Tibial artery (tissue), 4 donors: ENCODE measurements around the gene SHD.

Experiments
- DNase-seq, 2 donors: peaks; one replicate each; pipeline ENCODE4 v3.0.0-alpha.2; 2019
- H3K27ac ChIP-seq, 2 donors: fragments of 200-600 bp; sonication (generic) in 1 of 2; 1 replicate in 1 of 2; 2 replicates in 1 of 2; pipeline ENCODE4 v1.5.1; 2018 to 2019; ENCODE audit warnings: mild to moderate bottlenecking in 1 of 2
- H3K27me3 ChIP-seq, 2 donors: fragments of 200-600 bp; sonication (generic) in 1 of 2; one replicate each; pipeline versions ENCODE4 v1.5.1 to v1.6.0; 2016 to 2019
- H3K36me3 ChIP-seq, 3 donors: fragments of 200-600 bp; sonication (generic) in 2 of 3; one replicate each; pipeline ENCODE4 v1.5.1; 2016 to 2019; ENCODE audit warnings: mild to moderate bottlenecking in 2 of 3
- H3K4me1 ChIP-seq, 4 donors: fragments of 200-600 bp; sonication (generic) in 2 of 4; 1 replicate in 3 of 4; 2 replicates in 1 of 4; pipeline ENCODE4 v1.5.1; 2016 to 2019
- H3K4me3 ChIP-seq, 2 donors: fragments of 200-600 bp; sonication (generic) in 1 of 2; 1 replicate in 1 of 2; 2 replicates in 1 of 2; pipeline ENCODE4 v1.5.1; 2018 to 2019; ENCODE audit warnings: mild to moderate bottlenecking in 2 of 2
- H3K9me3 ChIP-seq, 3 donors: fragments of 200-600 bp; sonication (generic) in 1 of 3; one replicate each; pipeline ENCODE4 v1.5.1; 2016 to 2019
- intact Hi-C: fragments of 100-400 bp; cut with DNase I; formaldehyde crosslinking; loops from one replicate; pipeline ENCODE4 v1.15.0; 2023; ENCODE audit warnings: low total_unique reads
- TF ChIP-seq, protein P1 (sequence below), 2 experiments: fragments of 200-600 bp in 1 of 2; fragments of 450-650 bp in 1 of 2; IDR thresholded peaks; one replicate each; pipeline ENCODE4 v1.5.1; 2017 to 2019; ENCODE audit warnings: antibody characterized with exemption in 2 of 2, mild to moderate bottlenecking in 1 of 2, moderate library complexity in 1 of 2

The SHD gene

DNA sequence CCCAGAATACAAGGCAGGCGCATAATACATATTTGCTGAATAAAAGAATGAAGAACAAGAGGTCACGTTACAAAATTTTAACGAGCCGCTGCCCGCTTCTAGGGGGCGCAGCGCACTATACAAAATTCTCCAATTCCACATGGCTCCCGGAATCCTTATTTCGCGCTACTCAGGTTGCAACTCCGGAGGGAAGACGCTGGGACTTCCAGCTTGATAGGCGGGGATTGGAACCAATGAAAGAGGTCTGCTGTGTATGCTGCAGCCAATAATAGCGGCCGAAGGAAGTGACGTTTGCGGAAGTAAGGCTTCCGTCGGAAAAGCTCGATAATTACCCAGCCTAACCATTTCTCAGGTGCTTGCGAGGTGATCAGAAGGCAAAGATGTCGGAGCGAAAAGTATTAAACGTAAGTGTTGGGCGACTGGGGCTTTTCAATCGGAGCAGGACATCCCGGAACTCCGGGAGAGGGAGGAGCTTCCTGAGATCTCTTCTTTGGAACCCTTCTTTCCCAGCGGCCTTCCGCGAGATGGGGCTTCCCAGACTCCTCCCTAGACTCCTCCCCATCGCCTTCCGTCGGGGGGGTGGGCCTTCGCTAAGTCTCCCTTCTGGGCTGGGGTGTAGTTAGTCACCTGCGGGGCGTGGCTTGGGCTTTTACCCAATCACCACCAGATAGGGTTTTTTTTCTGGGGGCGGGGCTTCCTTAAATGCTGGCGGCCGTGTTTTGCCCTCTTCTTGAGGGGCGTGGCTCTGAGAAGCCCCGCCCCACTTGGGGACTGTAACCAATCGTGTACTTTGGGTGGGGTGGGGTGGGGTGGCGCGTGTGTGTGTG is 32.1 kb upstream of the SHD start, which contains the start of gene YJU2:
Gene YJU2, plus strand, starts transcription at position 314 of the 827 bp plus-strand sequence. Its CDS starts 67 bp downstream, at position 381.
- TF ChIP-seq, protein P1, sequence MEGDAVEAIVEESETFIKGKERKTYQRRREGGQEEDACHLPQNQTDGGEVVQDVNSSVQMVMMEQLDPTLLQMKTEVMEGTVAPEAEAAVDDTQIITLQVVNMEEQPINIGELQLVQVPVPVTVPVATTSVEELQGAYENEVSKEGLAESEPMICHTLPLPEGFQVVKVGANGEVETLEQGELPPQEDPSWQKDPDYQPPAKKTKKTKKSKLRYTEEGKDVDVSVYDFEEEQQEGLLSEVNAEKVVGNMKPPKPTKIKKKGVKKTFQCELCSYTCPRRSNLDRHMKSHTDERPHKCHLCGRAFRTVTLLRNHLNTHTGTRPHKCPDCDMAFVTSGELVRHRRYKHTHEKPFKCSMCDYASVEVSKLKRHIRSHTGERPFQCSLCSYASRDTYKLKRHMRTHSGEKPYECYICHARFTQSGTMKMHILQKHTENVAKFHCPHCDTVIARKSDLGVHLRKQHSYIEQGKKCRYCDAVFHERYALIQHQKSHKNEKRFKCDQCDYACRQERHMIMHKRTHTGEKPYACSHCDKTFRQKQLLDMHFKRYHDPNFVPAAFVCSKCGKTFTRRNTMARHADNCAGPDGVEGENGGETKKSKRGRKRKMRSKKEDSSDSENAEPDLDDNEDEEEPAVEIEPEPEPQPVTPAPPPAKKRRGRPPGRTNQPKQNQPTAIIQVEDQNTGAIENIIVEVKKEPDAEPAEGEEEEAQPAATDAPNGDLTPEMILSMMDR (IDR thresholded peaks at IDR 0.05): peak; percentile 20 to 33
- Histone ChIP-seq H3K36me3 (peaks cover 31 to 37% (median 32%) of the 10 kb centered on the region in 3 donors), H3K27me3 (no peaks in the 10 kb centered on the region), H3K27ac (peak within 1 kb of the TSS; percentile 94), H3K4me3 (peak within 1 kb of the TSS; percentile 62 to 63), H3K9me3 (peaks cover 0 to 2% (median 0%) of the 10 kb centered on the region in 3 donors), H3K4me1 (peaks cover 0 to 13% (median 6%) of the 10 kb centered on the region in 4 donors)
- peak; percentile 99 to 100 for DNase-seq
- intact Hi-C loops: loop anchor here (2.0 kb wide), 1 partner anchor 94 kb away; no protein-coding TSS in a partner anchor

DNA sequence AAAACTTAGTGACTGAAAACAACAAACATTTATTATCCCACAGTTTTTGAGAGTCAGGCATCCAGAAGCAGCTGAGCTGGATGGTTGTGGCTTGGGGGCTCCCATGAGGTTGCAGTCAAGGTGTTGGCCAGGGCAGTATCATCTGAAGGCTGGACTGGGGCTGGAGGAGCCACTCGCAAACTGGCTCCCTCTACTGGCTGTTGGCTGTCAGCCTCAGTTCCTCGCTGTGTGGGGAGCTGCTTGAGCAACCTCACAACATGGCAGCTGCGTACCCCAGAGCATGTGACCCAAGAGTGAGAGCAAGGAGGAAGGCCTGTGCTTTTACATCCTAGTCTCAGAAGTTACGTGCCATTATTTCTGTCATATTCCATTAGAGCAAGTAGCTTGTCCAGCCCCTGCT is 22.5 kb upstream of the SHD start:
- intact Hi-C loops: no loop called here
- H3K27me3 ChIP-seq: no peaks in the 10 kb centered on the region
- no peak overlapping the region for H3K27ac ChIP-seq
- TF ChIP-seq, protein P1 (IDR thresholded peaks at IDR 0.05): no peak
- H3K4me3 ChIP-seq: no peak overlapping the region
- peaks cover 0 to 9% (median 0%) of the 10 kb centered on the region in 3 donors for H3K9me3 ChIP-seq
- H3K4me1 ChIP-seq: no peaks in the 10 kb centered on the region
- no peak for DNase-seq
- H3K36me3 ChIP-seq: peaks cover 95 to 100% (median 96%) of the 10 kb centered on the region in 3 donors

DNA sequence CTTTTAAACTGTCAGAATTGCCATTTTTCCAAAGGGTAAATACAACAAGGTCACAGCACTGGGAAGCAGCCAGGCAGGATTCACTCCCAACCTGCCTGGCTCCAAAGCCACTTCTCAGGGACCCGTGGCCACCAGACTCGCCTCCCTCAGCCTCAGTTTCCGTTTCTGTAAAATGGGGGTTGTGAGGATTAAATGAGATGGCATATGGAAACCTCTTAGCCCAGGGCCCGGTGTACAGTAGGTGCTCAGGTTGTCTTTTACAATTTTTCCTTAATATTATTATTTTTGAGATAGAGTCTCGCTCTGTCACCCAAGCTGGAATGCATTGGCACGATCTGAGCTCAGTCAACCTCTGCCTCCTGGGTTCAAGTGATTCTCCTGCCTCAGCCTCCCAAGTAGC is 22.0 kb upstream of the SHD start:
- peaks cover 95 to 100% (median 96%) of the 10 kb centered on the region in 3 donors for H3K36me3 ChIP-seq

DNA sequence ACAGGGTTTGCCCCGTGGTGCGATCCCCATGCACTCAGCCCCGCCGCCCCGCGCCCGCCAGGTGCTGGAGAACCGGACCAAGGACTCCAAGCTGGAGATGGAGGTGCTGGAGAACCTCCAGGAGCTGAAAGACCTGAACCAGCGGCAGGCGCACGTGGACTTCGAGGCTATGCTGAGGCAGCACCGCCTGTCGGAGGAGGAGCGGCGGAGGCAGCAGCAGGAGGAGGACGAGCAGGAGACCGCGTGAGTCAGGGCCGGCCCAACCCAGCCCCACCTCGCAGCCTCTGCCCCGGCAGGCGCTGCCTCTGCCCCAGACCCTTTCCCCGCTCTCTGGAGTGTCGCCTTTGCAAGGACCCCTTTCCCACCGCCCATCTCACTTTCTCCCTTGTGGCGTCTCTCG is 20.9 kb upstream of the SHD start:
- intact Hi-C loops: no loop called here
- H3K36me3 ChIP-seq: peaks cover 92 to 100% (median 96%) of the 10 kb centered on the region in 3 donors
- DNase-seq: no peak

More for the DNA sequence above, 22.0 kb upstream of the SHD start:
- TF ChIP-seq, protein P1 (IDR thresholded peaks at IDR 0.05): no peak
- intact Hi-C loops: no loop called here
- Histone ChIP-seq H3K9me3 (peaks cover 0 to 9% (median 0%) of the 10 kb centered on the region in 3 donors), H3K4me3 (no peak overlapping the region), H3K27ac (no peak overlapping the region), H3K27me3 (no peaks in the 10 kb centered on the region), H3K4me1 (no peaks in the 10 kb centered on the region)
- DNase-seq: no peak

DNA sequence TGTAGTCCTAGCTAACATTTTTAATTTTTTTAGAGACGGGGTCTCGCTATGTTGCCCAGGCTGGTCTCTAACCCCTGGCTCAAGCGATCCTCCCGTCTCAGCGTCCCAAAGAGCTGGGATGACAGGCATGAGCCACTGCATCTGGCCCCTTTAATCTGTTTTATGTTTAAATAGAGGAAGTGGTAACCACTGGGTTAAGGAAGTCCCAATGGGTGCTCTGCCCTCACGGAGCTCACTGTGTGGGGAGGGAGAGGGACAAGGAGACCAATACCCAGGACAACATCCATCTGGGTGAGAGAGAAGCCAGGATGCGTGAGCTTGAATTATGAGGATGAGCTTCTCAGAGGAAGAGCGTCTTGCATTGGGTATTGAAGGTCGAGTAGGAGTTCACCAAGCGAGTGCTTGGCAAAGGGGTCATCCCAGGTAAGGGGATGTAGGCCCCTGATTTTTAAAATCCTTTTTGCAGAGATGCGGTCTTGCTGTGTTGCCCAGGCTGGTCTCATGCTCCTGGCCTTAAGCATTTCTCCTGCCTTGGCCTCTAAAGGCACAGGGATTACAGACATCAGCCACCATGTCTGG is 18.4 kb upstream of the SHD start:
- intact Hi-C loops: loop anchor here (10.0 kb wide), 1 partner anchor 144 kb away; the partner anchor contains the start of genes CHAF1A and SH3GL1
- H3K9me3 ChIP-seq: no peaks in the 10 kb centered on the region
- peaks cover 83 to 100% (median 83%) of the 10 kb centered on the region in 3 donors for H3K36me3 ChIP-seq
- H3K27ac ChIP-seq: no peak overlapping the region
- TF ChIP-seq, protein P1 (IDR thresholded peaks at IDR 0.05): no peak
- no peak for DNase-seq
- H3K4me3 ChIP-seq: no peak overlapping the region
- no peaks in the 10 kb centered on the region for H3K27me3 ChIP-seq
- no peaks in the 10 kb centered on the region for H3K4me1 ChIP-seq

More for the DNA sequence above, 20.9 kb upstream of the SHD start:
- H3K4me3 ChIP-seq: no peak overlapping the region
- H3K27ac ChIP-seq: no peak overlapping the region
- H3K4me1 ChIP-seq: no peaks in the 10 kb centered on the region
- H3K9me3 ChIP-seq: peaks cover 0 to 9% (median 0%) of the 10 kb centered on the region in 3 donors
- H3K27me3 ChIP-seq: no peaks in the 10 kb centered on the region
- TF ChIP-seq, protein P1 (IDR thresholded peaks at IDR 0.05): no peak
